ENCODE data around the gene SMIM41.

- TF ChIP-seq EP300 (IDR thresholded peaks at IDR 0.05) (no peak), CTCF (IDR thresholded peaks at IDR 0.05) (no peak), POLR2AphosphoS5 (IDR thresholded peaks at IDR 0.05) (no peak), POLR2A (IDR thresholded peaks at IDR 0.05) (no peak)
Measured at GRCh38 chr12:52081263-52081733, 1.8 kb downstream of the SMIM41 start.

Data from gastroesophageal sphincter (tissue), 3 donors.